Endothelial cell of umbilical vein (primary cell): ENCODE results near the gene CCDC86. TPM values are rescaled to one million over a fixed set of nuclear protein-coding genes. Genes with fewer than 3 reads are reported as not detected.

ENCODE experiments used
- BruUV-seq: library from RNA; stranded (reverse); fragments of 400-500 nt; replicated peaks from 2 replicates; lab custom pipeline; 2021; lab: Mats Ljungman, UMichigan
- CTCF ChIA-PET: fragments of 300-600, 350-600 bp; sonication (Branson Sonifier 250); formaldehyde crosslinking; loops from one replicate; lab custom pipeline; 2021; ENCODE audit warnings: antibody characterized with exemption, inconsistent platforms; lab: Charles Lee
- POLR2A ChIA-PET: fragments of 300-600, 350-600 bp; sonication (Branson Sonifier 250); formaldehyde crosslinking; loops from one replicate; lab custom pipeline; 2021; ENCODE audit warnings: antibody characterized with exemption, inconsistent platforms; lab: Charles Lee
- DNase-seq: peaks from one replicate; pipeline ENCODE4 v3.0.0-alpha.2; 2011; ENCODE audit warnings: low read depth, low spot score
- FAIRE-seq: peaks from 2 replicates; lab custom pipeline; 2011; peaks lifted over from hg19 to GRCh38; lab: Jason Lieb, UNC
- H2AFZ ChIP-seq: 2 replicates; pipeline ENCODE4 v1.6.0; 2012; ENCODE audit warnings: low read depth, low read length, control low read depth, inconsistent platforms
- H3K27ac ChIP-seq: 2 replicates; pipeline ENCODE4 v1.5.1; 2011; ENCODE audit warnings: low read depth, mild to moderate bottlenecking, control low read depth, low read length, moderate library complexity; ENCODE audit not compliant: insufficient read depth
- H3K27me3 ChIP-seq, 2 experiments: 2 replicates each; pipeline versions ENCODE4 v1.6.0 to v1.6.1; 2011; ENCODE audit warnings: low read length in 2 of 2, mixed read lengths in 1 of 2; ENCODE audit not compliant: control insufficient read depth in 2 of 2, insufficient read depth in 2 of 2
- H3K36me3 ChIP-seq, 2 experiments: 2 replicates in 1 of 2; 3 replicates in 1 of 2; pipeline ENCODE4 v1.5.1; 2011; ENCODE audit warnings: low read length in 2 of 2, mild to moderate bottlenecking in 1 of 2, moderate library complexity in 1 of 2; ENCODE audit not compliant: control insufficient read depth in 2 of 2, insufficient read depth in 2 of 2; ENCODE audit errors: extremely low read depth in 1 of 2
- H3K4me1 ChIP-seq: 3 replicates; pipeline ENCODE4 v1.5.1; 2011; ENCODE audit warnings: mild to moderate bottlenecking, low read length; ENCODE audit not compliant: control insufficient read depth, insufficient read depth; ENCODE audit errors: extremely low read depth
- H3K4me2 ChIP-seq: 2 replicates; pipeline ENCODE4 v1.6.1; 2011; ENCODE audit warnings: low read length, control low read depth, mixed read lengths; ENCODE audit not compliant: insufficient read depth
- H3K4me3 ChIP-seq, 3 experiments: fragments of 200-600 bp in 1 of 3; sonication (generic), shearing (Covaris generic) in 1 of 3; replicated peaks in 1 of 3; 2 replicates each; pipeline ENCODE4 v1.5.1; 2011 to 2016; ENCODE audit warnings: control low read depth in 3 of 3, low read length in 3 of 3, mild to moderate bottlenecking in 2 of 3, inconsistent platforms in 1 of 3, low read depth in 1 of 3, moderate library complexity in 1 of 3; ENCODE audit not compliant: insufficient read depth in 1 of 3
- H3K79me2 ChIP-seq: 2 replicates; pipeline ENCODE4 v1.6.0; 2012; ENCODE audit warnings: low read length, inconsistent platforms; ENCODE audit not compliant: control insufficient read depth, insufficient read depth
- H3K9ac ChIP-seq: replicated peaks from 2 replicates; pipeline ENCODE3; 2011; ENCODE audit warnings: low read length, control low read depth; ENCODE audit not compliant: insufficient read depth; ENCODE audit errors: extremely low read depth
- H3K9me1 ChIP-seq: replicated peaks from 3 replicates; pipeline ENCODE4 v1.6.0; 2011; ENCODE audit warnings: mild to moderate bottlenecking, low read length; ENCODE audit not compliant: control insufficient read depth, insufficient read depth; ENCODE audit errors: extremely low read depth
- H3K9me3 ChIP-seq: replicated peaks from 2 replicates; pipeline ENCODE4 v1.5.1; 2012; ENCODE audit warnings: low read length, inconsistent platforms; ENCODE audit not compliant: control insufficient read depth, insufficient read depth
- H4K20me1 ChIP-seq: replicated peaks from 2 replicates; pipeline ENCODE3; 2011; ENCODE audit warnings: mild to moderate bottlenecking, low read length; ENCODE audit not compliant: control insufficient read depth, insufficient read depth; ENCODE audit errors: extremely low read depth
- CTCF ChIP-seq, 2 donors: IDR thresholded peaks; 1 replicate in 1 of 2; 2 replicates in 1 of 2; pipeline ENCODE4 v1.5.1; 2011; ENCODE audit warnings: low read length in 2 of 2, mild to moderate bottlenecking in 2 of 2, moderate library complexity in 2 of 2, control low read depth in 1 of 2, inconsistent platforms in 1 of 2, low read depth in 1 of 2; ENCODE audit not compliant: insufficient read depth in 1 of 2; ENCODE audit errors: extremely low read depth in 1 of 2
- FOS ChIP-seq: IDR thresholded peaks from 2 replicates; pipeline ENCODE4 v1.6.1; 2011; ENCODE audit warnings: mild to moderate bottlenecking, low read length, moderate library complexity, borderline replicate concordance; ENCODE audit not compliant: insufficient read depth
- GATA2 ChIP-seq: IDR thresholded peaks from 2 replicates; pipeline ENCODE4 v1.7.0; 2011; ENCODE audit warnings: low read depth, mild to moderate bottlenecking, moderate library complexity, mixed read lengths, low read length; ENCODE audit not compliant: insufficient read length, insufficient read depth
- JUN ChIP-seq: IDR thresholded peaks from 2 replicates; pipeline ENCODE4 v1.6.1; 2011; ENCODE audit warnings: borderline replicate concordance, low read depth; ENCODE audit not compliant: insufficient read length, insufficient read depth
- MYC ChIP-seq: IDR thresholded peaks from one replicate; pipeline ENCODE4 v1.6.1; 2011; ENCODE audit warnings: mild to moderate bottlenecking, low read depth, low read length
- POLR2A ChIP-seq: IDR thresholded peaks from 2 replicates; pipeline ENCODE4 v1.6.1; 2012; ENCODE audit warnings: low read depth, mild to moderate bottlenecking, control low read depth, low read length
- POLR2AphosphoS5 ChIP-seq: IDR thresholded peaks from 2 replicates; pipeline ENCODE4 v1.6.1; 2012; ENCODE audit warnings: low read depth, mild to moderate bottlenecking, control low read depth, low read length, moderate library complexity; ENCODE audit not compliant: insufficient read depth
- dilution Hi-C: fragments of 300-500 bp; cut with MboI; formaldehyde crosslinking; loops from one replicate; pipeline ENCODE4 v1.15.0; 2019; ENCODE audit warnings: low sequenced_read_pairs; ENCODE audit not compliant: extremely low pct_ligation_motif_present
- intact Hi-C: fragments of 100-400 bp; cut with micrococcal nuclease; formaldehyde crosslinking; loops from one replicate; pipeline ENCODE4 v1.10.0; 2022
- polyA plus RNA-seq, 4 experiments: library from polyadenylated mRNA; depleted of rRNA in 3 of 4; stranded (reverse) in 3 of 4; unstranded in 1 of 4; fragments of >200 nt; gene quantifications; 2 replicates each; pipeline versions ENCODE4 v1.2.1 to v1.2.3, GENCODE V29; 2011 to 2012; ENCODE audit warnings: missing spikeins in 1 of 4
- total RNA-seq: library from RNA; stranded (reverse); gene quantifications from 2 replicates; pipeline ENCODE4 v1.2.3, GENCODE V29; 2021

The CCDC86 gene
- total and polyA plus RNA-seq, 2 donors (not counting 3 experiments of a cell fraction or from before 2014, with no cell fraction given) = 29.8 to 60.8 TPM

GRCh38 chr11:60859616-60860250, 17.8 kb downstream of the CCDC86 start:
- no peak overlapping the region for H2AFZ ChIP-seq
- H3K4me2 ChIP-seq = no peak overlapping the region
- H3K9me3 ChIP-seq = no peaks in the 10 kb centered on the region
- CTCF ChIA-PET = interaction anchor here (2.1 kb wide), 1 partner anchor 29 kb away, joined by 10 read pairs; no protein-coding TSS in a partner anchor
- no peaks in the 10 kb centered on the region for H3K9me1 ChIP-seq
- no peak for DNase-seq
- dilution Hi-C loops = no loop called here
- H3K9ac ChIP-seq = no peak overlapping the region
- intact Hi-C loops = no loop called here
- no peak for TF ChIP-seq POLR2AphosphoS5
- TF ChIP-seq GATA2 = no peak
- TF ChIP-seq POLR2A = no peak
- TF ChIP-seq MYC = no peak
- TF ChIP-seq FOS = no peak
- no peak for TF ChIP-seq CTCF (IDR thresholded peaks at IDR 0.05; ENCODE audit: extremely low read depth in 1 of 2, insufficient read depth in 1 of 2, low read depth in 1 of 2, low read length in 2 of 2)
- no peak for FAIRE-seq
- no peaks in the 10 kb centered on the region for H4K20me1 ChIP-seq
- POLR2A ChIA-PET = no interaction called here
- H3K27ac ChIP-seq = no peak overlapping the region
- no TSS peak for BruUV-seq
- no peaks in the 10 kb centered on the region for H3K4me1 ChIP-seq
- no peaks in the 10 kb centered on the region for H3K79me2 ChIP-seq
- no peaks in the 10 kb centered on the region for H3K27me3 ChIP-seq
- no peaks in the 10 kb centered on the region for H3K36me3 ChIP-seq
- no peak overlapping the region for H3K4me3 ChIP-seq

GRCh38 chr11:60860943-60861342, 19.0 kb downstream of the CCDC86 start:
- Histone ChIP-seq H3K27me3 (no peaks in the 10 kb centered on the region), H3K4me3 (no peak overlapping the region), H3K4me1 (no peaks in the 10 kb centered on the region), H4K20me1 (no peaks in the 10 kb centered on the region), H3K9ac (no peak overlapping the region), H3K9me1 (no peaks in the 10 kb centered on the region), H2AFZ (no peak overlapping the region), H3K4me2 (no peak overlapping the region), H3K9me3 (no peaks in the 10 kb centered on the region), H3K79me2 (no peaks in the 10 kb centered on the region), H3K27ac (no peak overlapping the region), H3K36me3 (no peaks in the 10 kb centered on the region)
- intact Hi-C loops (no loop called here), dilution Hi-C loops (no loop called here)
- DNase-seq (no peak), FAIRE-seq (no peak)
- BruUV-seq = no TSS peak
- TF ChIP-seq CTCF (IDR thresholded peaks at IDR 0.05; ENCODE audit: extremely low read depth in 1 of 2, insufficient read depth in 1 of 2, low read depth in 1 of 2, low read length in 2 of 2) = no peak
- no peak for TF ChIP-seq MYC
- no peak for TF ChIP-seq JUN
- CTCF ChIA-PET = interaction anchor here (0.9 to 2.1 kb wide), 5 partner anchors 11 to 85 kb away, joined by 3 to 10 read pairs (median 4); no protein-coding TSS in a partner anchor
- POLR2A ChIA-PET = no interaction called here
